Measurements from ENCODE around the gene PRKCB. TPM values are rescaled to one million over a fixed set of nuclear protein-coding genes. Genes with fewer than 3 reads are reported as not detected.
A peak's percentile ranks its signal among the peaks of the same experiment; 100 is the strongest.

The PRKCB gene
- total and polyA plus RNA-seq, 2 of the 8 experiments (the other 6 are each of a cell fraction or from before 2014, with no cell fraction given): 7.1 to 12.1 TPM

DNA sequence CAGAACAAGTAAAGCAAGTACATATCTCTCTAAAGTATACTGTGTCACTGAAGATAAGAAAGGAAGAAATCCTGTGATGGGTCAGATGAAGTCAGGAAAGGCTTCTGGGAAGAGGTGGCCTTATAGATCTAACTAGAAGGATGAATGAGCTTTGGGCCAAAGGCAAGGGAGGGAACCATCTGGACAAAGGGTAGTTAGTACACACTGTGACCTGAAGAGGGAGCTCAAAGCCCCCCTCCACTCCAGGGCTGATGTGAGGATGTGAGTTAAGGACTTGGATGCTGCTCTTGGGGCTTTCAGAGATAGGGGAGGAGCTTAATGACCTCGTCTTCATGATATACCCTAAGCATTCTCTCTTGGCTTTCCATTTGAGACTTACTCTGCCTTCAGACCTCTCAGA, 235.1 kb downstream of the PRKCB start:
- H2BK5ac ChIP-seq (ENCODE audit: low read depth, low read length): no peak overlapping the region
- H2BK15ac ChIP-seq (ENCODE audit: low read length): 0 out of 2 replicates have a peak overlapping the region, but pooled peaks have one; percentile 95
- H3K4me2 ChIP-seq (ENCODE audit: insufficient read depth in 1 of 2, low read depth in 2 of 2, low read length in 2 of 2): no peak overlapping the region
- no peak overlapping the region for H4K91ac ChIP-seq (replicated peaks; ENCODE audit: insufficient read length, low read length)
- no peak overlapping the region for H3K56ac ChIP-seq (replicated peaks; ENCODE audit: insufficient read length, low read depth, low read length)
- H3K36me3 ChIP-seq (ENCODE audit: control insufficient read depth in 2 of 4, insufficient read depth in 4 of 4, low read length in 3 of 4): no peaks in the 10 kb centered on the region
- no peaks in the 10 kb centered on the region for H3K79me2 ChIP-seq (ENCODE audit: control insufficient read depth in 1 of 2, insufficient read depth in 2 of 2, low read length in 2 of 2)
- H3K14ac ChIP-seq (ENCODE audit: insufficient read length): no peak overlapping the region
- H2BK12ac ChIP-seq (ENCODE audit: low read depth, low read length): no peak overlapping the region
- no peak overlapping the region for H3K4me3 ChIP-seq (ENCODE audit: extremely low read depth in 1 of 4, insufficient read depth in 2 of 4, low read depth in 3 of 4, low read length in 4 of 4)
- H4K5ac ChIP-seq (ENCODE audit: insufficient read length, low read depth, low read length): no peak overlapping the region
- no peak overlapping the region for H3K27ac ChIP-seq (ENCODE audit: low read depth, low read length)
- DNase-seq (ENCODE audit: low read depth in 1 of 2, low spot score in 2 of 2) (peak; percentile 60 to 75), FAIRE-seq (peak; percentile 96)
- H3K4me1 ChIP-seq (replicated peaks in 1 of 4; ENCODE audit: control insufficient read depth in 3 of 4, insufficient read depth in 4 of 4, low read length in 3 of 4): peaks cover 0 to under 1% (median 0%) of the 10 kb centered on the region in 4 experiments; a peak in 1 of 7 replicates
- no peaks in the 10 kb centered on the region for H3K23me2 ChIP-seq (ENCODE audit: low read depth, low read length)
- H3K23ac ChIP-seq (ENCODE audit: insufficient read length): no peak overlapping the region
- no peak overlapping the region for H2BK20ac ChIP-seq (ENCODE audit: low read length)
- H3K4ac ChIP-seq (replicated peaks; ENCODE audit: insufficient read length, low read depth, low read length): no peak overlapping the region
- CTCF ChIA-PET (ENCODE audit: partially characterized antibody): interaction anchor here (0.6 to 10.7 kb wide), 87 partner anchors 8 to 691 kb away, joined by 3 to 124 read pairs (median 5); partner anchors contain the start of gene CACNG3
- no peak overlapping the region for H3K9ac ChIP-seq (replicated peaks in 1 of 4; ENCODE audit: extremely low read depth in 1 of 4, low read depth in 3 of 4, low read length in 3 of 4)
- no peaks in the 10 kb centered on the region for H3K27me3 ChIP-seq (replicated peaks in 1 of 4; ENCODE audit: control insufficient read depth in 3 of 4, extremely low read depth in 1 of 4, insufficient read depth in 3 of 4, low read length in 3 of 4)
- H4K8ac ChIP-seq (ENCODE audit: extremely low read depth, insufficient read depth, low read length): no peak overlapping the region
- POLR2A ChIA-PET (ENCODE audit: partially characterized antibody): interaction anchor here (1.1 kb wide), 1 partner anchor 13 kb away, joined by 4 read pairs; no protein-coding TSS in a partner anchor
- no peak overlapping the region for H2AK5ac ChIP-seq (ENCODE audit: low read depth, low read length)
- H3K18ac ChIP-seq (ENCODE audit: extremely low read depth, low read length): no peak overlapping the region
- H3K9me3 ChIP-seq (ENCODE audit: insufficient read depth in 2 of 2, low read depth in 1 of 2, low read length in 1 of 2): no peaks in the 10 kb centered on the region
- H3K79me1 ChIP-seq (ENCODE audit: low read depth, low read length): no peaks in the 10 kb centered on the region
- WGBS, 2 experiments (ENCODE audit: extremely low coverage in 1 of 2, insufficient coverage in 1 of 2, insufficient read length in 1 of 2, insufficient replicate concordance in 2 of 2, low coverage in 1 of 2, low lambda C conversion rate in 2 of 2, missing lambda C conversion rate in 1 of 2): no CpG with 5 or more reads among the region's 1 CpG
- 0 out of 2 replicates have a peak overlapping the region, but pooled peaks have one; percentile 9 for H2AFZ ChIP-seq (ENCODE audit: low read length)
- H4K20me1 ChIP-seq (replicated peaks in 1 of 2; ENCODE audit: control insufficient read depth in 1 of 2, insufficient read depth in 2 of 2, low read length in 2 of 2): no peaks in the 10 kb centered on the region
- H2BK120ac ChIP-seq (replicated peaks; ENCODE audit: low read depth, low read length): no peak overlapping the region
- TF ChIP-seq NANOG (IDR thresholded peaks at IDR 0.05; ENCODE audit: insufficient read depth, low read depth, low read length, poor library complexity, severe bottlenecking): peak; percentile 21
- TF ChIP-seq SP2 (IDR thresholded peaks at IDR 0.05; ENCODE audit: low read length): no peak
- TF ChIP-seq POU5F1 (IDR thresholded peaks at IDR 0.05; ENCODE audit: low read depth, low read length): no peak
- TF ChIP-seq MAFK (IDR thresholded peaks at IDR 0.05; ENCODE audit: low read depth, low read length): no peak; the same call in 1 of the 2 replicates
- no peak for TF ChIP-seq SIRT6 (IDR thresholded peaks at IDR 0.05; ENCODE audit: low read length)
- TF ChIP-seq CREB1 (IDR thresholded peaks at IDR 0.05): 0 out of 2 replicates have a peak, but pooled peaks have one; percentile 27
- TF ChIP-seq PHF8 (conservative IDR thresholded peaks at IDR 0.05; ENCODE audit: low read depth, low read length): no peak
- no peak for TF ChIP-seq ATF2 (IDR thresholded peaks at IDR 0.05; ENCODE audit: low read length)
- TF ChIP-seq FOSL1 (IDR thresholded peaks at IDR 0.05; ENCODE audit: insufficient read depth, low read depth, low read length): no peak
- TF ChIP-seq RXRA (IDR thresholded peaks at IDR 0.05; ENCODE audit: insufficient read depth, low read depth, low read length): no peak
- no peak for TF ChIP-seq RBBP5 (IDR thresholded peaks at IDR 0.05; ENCODE audit: borderline replicate concordance, low read depth, low read length)
- 0 out of 2 replicates have a peak, but pooled peaks have one; percentile 28 for TF ChIP-seq TCF12 (IDR thresholded peaks at IDR 0.05; ENCODE audit: low read depth, low read length)
